WI38 (cell line): Measurements from ENCODE around the gene ERCC2.

Experiments used
- H3K4me3 ChIP-seq: 2 replicates; pipeline ENCODE4 v1.5.1; 2011; ENCODE audit warnings: low read depth, mild to moderate bottlenecking, control low read depth, low read length
- TF ChIP-seq, protein P1 (sequence below): IDR thresholded peaks from 2 replicates; pipeline ENCODE4 v1.5.1; 2012; ENCODE audit warnings: low read depth, mild to moderate bottlenecking, control low read depth, low read length

Gene ERCC2

GRCh38 chr19:45358213-45358792 lies 12.1 kb downstream of the ERCC2 start:
- TF ChIP-seq, protein P1, sequence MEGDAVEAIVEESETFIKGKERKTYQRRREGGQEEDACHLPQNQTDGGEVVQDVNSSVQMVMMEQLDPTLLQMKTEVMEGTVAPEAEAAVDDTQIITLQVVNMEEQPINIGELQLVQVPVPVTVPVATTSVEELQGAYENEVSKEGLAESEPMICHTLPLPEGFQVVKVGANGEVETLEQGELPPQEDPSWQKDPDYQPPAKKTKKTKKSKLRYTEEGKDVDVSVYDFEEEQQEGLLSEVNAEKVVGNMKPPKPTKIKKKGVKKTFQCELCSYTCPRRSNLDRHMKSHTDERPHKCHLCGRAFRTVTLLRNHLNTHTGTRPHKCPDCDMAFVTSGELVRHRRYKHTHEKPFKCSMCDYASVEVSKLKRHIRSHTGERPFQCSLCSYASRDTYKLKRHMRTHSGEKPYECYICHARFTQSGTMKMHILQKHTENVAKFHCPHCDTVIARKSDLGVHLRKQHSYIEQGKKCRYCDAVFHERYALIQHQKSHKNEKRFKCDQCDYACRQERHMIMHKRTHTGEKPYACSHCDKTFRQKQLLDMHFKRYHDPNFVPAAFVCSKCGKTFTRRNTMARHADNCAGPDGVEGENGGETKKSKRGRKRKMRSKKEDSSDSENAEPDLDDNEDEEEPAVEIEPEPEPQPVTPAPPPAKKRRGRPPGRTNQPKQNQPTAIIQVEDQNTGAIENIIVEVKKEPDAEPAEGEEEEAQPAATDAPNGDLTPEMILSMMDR: no peak
- no peak overlapping the region for H3K4me3 ChIP-seq

DNA sequence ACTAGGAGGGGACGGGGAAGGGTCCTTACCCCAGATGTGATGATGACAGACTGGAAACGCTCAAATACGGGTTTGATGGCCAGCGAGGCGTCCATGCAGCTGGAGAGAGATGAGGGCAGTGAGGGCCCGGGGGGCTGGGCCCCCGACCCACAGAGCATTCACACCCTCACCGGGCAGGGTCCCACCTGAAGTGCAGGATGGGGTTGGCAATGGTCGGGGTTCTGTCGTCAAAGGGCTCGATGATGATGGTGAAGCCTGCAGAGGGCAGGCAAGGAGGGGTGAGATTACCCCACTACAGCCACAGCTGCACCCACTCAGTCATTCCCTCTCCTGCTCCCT lies 13.0 kb downstream of the ERCC2 start:
- H3K4me3 ChIP-seq: no peak overlapping the region
- TF ChIP-seq, protein P1: no peak

- no peak overlapping the region for H3K4me3 ChIP-seq
- TF ChIP-seq, protein P1: no peak
These were observed 13.5 kb downstream of the ERCC2 start for GRCh38 chr19:45356760-45357444.

- TF ChIP-seq, protein P1: no peak
- H3K4me3 ChIP-seq: no peak overlapping the region
These were observed 14.5 kb downstream of the ERCC2 start for GRCh38 chr19:45355910-45356309.

GRCh38 chr19:45355402-45355801 lies 15.0 kb downstream of the ERCC2 start:
- no peak overlapping the region for H3K4me3 ChIP-seq
- TF ChIP-seq, protein P1: no peak

- no peak overlapping the region for H3K4me3 ChIP-seq
- TF ChIP-seq, protein P1: no peak
These were observed 16.0 kb downstream of the ERCC2 start for GRCh38 chr19:45354241-45354842.
